Retinal pigment epithelial cell (primary cell): Measurements from ENCODE around the gene EIF3L.
"Not testable (repeated sequence)": the region's sequence is repeated elsewhere in the genome, so short reads cannot be mapped to it uniquely, and the experiment has no call there.

Source experiments
- DNase-seq: peaks from one replicate; pipeline ENCODE4 v3.0.0-alpha.2; 2010; ENCODE audit warnings: low read depth
- H3K4me3 ChIP-seq: 2 replicates; pipeline ENCODE4 v1.5.1; 2011; ENCODE audit warnings: mild to moderate bottlenecking, low read length, control low read depth, moderate library complexity
- TF ChIP-seq, protein P1 (sequence below): conservative IDR thresholded peaks from 2 replicates; pipeline ENCODE4 v1.5.1; 2011; ENCODE audit warnings: low read depth, low read length, control low read depth, inconsistent platforms

EIF3L gene

DNA sequence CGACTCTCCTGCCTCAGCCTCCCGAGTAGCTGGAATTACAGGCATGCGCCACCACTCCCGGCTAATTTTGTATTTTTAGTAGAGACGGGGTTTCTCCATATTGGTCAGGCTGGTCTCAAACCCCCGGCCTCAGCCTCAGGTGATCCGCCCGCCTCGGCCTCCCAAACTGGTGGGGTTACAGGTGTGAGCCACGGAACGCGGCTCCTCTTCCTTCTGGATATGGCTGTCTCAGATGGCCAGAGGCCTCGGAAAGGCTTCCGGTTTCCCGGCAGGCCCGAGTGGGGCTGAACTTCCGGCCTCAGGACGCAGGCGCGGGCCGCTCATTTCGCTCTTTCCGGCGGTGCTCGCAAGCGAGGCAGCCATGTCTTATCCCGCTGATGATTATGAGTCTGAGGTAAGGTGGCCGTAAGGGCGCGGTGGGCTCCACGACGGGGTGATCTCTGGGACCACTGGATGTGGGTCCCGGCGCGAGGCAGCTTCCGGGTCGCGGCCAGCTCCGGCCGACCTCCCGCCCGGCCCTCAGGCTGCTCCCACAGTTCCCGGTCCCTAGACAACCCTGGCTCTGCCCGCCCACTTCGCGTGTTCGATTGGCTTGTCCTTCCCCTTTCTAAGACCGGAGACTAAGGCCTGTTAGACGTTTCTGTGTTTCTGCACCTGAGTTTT, at the start of gene EIF3L:
Gene EIF3L (plus strand): TSS at position 331 of the 663 bp plus-strand sequence. CDS start 31 bp downstream, at position 362.
- H3K4me3 ChIP-seq, result peak within 1 kb of the TSS; percentile 99
- TF ChIP-seq, protein P1, sequence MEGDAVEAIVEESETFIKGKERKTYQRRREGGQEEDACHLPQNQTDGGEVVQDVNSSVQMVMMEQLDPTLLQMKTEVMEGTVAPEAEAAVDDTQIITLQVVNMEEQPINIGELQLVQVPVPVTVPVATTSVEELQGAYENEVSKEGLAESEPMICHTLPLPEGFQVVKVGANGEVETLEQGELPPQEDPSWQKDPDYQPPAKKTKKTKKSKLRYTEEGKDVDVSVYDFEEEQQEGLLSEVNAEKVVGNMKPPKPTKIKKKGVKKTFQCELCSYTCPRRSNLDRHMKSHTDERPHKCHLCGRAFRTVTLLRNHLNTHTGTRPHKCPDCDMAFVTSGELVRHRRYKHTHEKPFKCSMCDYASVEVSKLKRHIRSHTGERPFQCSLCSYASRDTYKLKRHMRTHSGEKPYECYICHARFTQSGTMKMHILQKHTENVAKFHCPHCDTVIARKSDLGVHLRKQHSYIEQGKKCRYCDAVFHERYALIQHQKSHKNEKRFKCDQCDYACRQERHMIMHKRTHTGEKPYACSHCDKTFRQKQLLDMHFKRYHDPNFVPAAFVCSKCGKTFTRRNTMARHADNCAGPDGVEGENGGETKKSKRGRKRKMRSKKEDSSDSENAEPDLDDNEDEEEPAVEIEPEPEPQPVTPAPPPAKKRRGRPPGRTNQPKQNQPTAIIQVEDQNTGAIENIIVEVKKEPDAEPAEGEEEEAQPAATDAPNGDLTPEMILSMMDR, result no peak
- peak; percentile 64 for DNase-seq

GRCh38 chr22:37799979-37800378, 49.2 kb upstream of the EIF3L start:
- DNase-seq, H3K4me3 ChIP-seq: not testable (repeated sequence)

GRCh38 chr22:37801946-37802309, 47.3 kb upstream of the EIF3L start:
- TF ChIP-seq, protein P1, result no peak
- H3K4me3 ChIP-seq, result peak overlapping the region; percentile 55
- no peak for DNase-seq

- TF ChIP-seq, protein P1, result no peak
- peak overlapping the region; percentile 55 for H3K4me3 ChIP-seq
- DNase-seq, result no peak
These were observed 46.7 kb upstream of the EIF3L start for GRCh38 chr22:37802310-37803194.

- H3K4me3 ChIP-seq, result peak overlapping the region; percentile 55
- TF ChIP-seq, protein P1, result no peak
- DNase-seq, result no peak
These were observed 46.0 kb upstream of the EIF3L start for GRCh38 chr22:37803195-37803638.

GRCh38 chr22:37803639-37804351, 45.4 kb upstream of the EIF3L start:
- no peak for DNase-seq
- no peak overlapping the region for H3K4me3 ChIP-seq
- TF ChIP-seq, protein P1, result no peak

GRCh38 chr22:37804352-37804880, 44.8 kb upstream of the EIF3L start:
- H3K4me3 ChIP-seq, result peak overlapping the region; percentile 36
- TF ChIP-seq, protein P1, result no peak
- no peak for DNase-seq
